GM21526 (cell line): Measurements from ENCODE around the gene ING5.
"Not testable (repeated sequence)": the region's sequence is repeated elsewhere in the genome, so short reads cannot be mapped to it uniquely, and the experiment has no call there.

Experiments used
- ATAC-seq: cut with Tn5 transposase; IDR thresholded peaks from one replicate; pipeline ENCODE4 v1.9.1; 2021; ENCODE audit warnings: moderate library complexity; ENCODE audit not compliant: unreplicated experiment, low FRiP score

The ING5 gene

DNA sequence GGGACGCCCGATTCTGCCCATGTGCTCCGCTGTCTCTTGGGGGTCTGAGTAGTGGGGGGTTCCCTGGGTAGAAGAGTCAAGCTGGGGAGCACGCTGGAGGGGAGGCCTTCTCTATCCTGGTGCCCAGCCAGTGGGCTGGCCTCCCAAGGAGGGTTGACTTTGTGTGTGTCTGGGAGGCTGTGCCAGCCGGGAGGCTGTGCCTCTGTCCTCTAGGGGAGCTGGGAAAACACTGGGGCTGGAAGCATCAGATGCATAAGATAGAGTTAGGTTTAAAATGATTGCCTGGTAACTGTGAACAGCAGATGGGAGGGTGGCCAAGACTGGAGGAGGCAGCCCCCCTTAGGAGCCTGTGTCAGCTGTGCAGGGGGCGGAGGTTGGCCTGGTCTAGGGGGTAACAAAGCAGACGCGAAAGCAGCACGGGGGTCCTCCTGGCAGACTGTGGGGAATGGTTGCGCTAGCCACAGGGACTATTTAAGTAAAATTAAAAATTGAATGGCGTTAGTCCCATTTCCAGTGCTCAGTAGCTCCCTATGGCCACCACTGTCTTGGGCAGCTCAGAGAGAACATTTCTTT is 1.3 kb downstream of the ING5 start:
- no peak for ATAC-seq

DNA sequence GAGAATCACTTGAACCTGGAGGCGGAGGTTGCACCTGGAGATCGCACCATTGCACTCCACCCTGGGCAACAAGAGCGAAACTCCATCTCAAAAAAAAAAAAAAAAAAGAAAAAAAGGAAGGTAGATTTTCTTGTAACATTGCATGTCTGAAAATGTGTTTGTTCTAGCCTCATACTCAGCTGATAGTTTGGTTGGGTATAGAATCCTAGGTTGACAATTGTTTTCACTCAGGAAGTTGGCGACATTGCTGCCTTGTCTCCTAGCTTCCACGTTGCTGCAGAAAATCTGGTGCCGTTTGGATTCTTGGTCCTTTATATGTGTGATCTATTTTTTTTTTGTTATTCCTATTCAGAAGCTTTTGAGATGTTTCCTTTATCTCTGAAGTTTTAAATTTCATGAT is 4.7 kb downstream of the ING5 start:
- no peak for ATAC-seq

GRCh38 chr2:241708879-241709278 is 7.0 kb downstream of the ING5 start:
- ATAC-seq, result no peak

- ATAC-seq, result no peak
These were observed 17.3 kb downstream of the ING5 start for GRCh38 chr2:241719093-241719492.

- ATAC-seq, result no peak
These were observed 18.3 kb downstream of the ING5 start for GRCh38 chr2:241720099-241720498.

GRCh38 chr2:241720560-241720959 is 18.7 kb downstream of the ING5 start:
- ATAC-seq, result no peak

- ATAC-seq, result no peak
These were observed 20.0 kb downstream of the ING5 start for GRCh38 chr2:241721852-241722251.

DNA sequence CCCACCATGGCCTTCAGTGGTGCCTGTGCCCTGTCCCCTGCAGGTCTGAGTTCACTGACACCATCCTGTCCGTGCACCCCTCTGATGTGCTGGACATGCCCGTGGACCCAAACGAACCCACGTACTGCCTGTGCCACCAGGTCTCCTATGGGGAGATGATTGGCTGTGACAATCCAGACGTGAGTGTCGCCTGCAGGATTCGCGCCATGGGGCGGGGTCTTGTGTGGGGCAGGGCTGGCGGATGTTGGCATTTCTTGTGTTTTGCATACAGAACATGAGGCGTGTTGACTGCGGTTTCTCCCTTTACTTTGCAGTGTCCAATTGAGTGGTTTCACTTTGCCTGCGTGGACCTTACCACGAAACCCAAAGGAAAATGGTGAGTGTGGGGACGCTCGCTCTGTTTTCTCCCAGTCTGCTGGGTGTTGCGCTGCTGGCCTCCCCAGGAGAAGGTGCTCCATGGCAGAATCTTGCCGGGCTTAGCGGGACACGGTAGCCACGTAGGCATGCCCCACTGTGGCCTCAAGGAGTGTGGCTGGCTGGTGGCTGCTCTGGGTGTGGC is 21.1 kb downstream of the ING5 start:
- ATAC-seq, result no peak

GRCh38 chr2:241724259-241724974 is 22.6 kb downstream of the ING5 start:
- ATAC-seq, result no peak

- no peak for ATAC-seq
These were observed 23.4 kb downstream of the ING5 start for GRCh38 chr2:241724975-241725870.

DNA sequence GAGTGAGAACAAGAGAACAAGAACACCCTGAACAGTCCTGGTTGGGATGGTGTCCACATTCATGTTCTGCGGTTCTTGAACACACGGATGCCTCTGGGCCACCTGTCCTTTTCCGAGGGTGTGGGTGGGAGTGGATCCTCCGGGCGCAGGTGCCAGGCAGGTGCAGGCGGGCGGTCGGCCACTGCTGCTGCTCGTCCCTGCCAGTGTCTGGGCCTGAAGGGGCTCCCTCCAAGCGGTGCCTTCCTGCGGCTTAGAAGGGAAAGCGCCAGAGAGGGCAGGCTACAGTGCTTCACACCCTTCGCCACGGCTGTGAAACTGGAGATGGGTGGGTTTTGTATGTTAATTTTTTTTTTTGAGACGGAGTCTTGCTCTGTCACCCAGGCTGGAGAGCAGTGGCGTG is 24.6 kb downstream of the ING5 start:
- ATAC-seq, result no peak

DNA sequence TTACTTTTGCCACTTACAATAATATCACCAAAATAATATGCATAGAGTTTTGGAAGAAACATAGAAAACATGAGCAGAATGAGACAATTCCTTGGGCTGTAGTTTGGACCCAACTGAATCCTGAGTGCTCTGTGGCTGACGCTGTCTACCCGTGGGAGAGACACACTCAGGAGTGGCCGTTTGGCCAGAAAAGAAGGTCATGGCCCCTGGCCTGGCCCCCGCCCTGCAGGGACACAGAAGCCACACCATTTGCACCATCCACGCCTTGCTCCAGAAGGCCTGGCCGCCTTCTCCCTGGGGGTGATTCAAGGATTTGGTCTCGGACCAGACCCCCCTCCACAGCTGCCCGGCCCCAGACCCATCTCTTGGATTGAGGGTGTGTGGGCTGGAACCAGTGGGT is 26.2 kb downstream of the ING5 start:
- ATAC-seq, result no peak

- no peak for ATAC-seq
These were observed 26.8 kb downstream of the ING5 start for GRCh38 chr2:241728627-241729026.

DNA sequence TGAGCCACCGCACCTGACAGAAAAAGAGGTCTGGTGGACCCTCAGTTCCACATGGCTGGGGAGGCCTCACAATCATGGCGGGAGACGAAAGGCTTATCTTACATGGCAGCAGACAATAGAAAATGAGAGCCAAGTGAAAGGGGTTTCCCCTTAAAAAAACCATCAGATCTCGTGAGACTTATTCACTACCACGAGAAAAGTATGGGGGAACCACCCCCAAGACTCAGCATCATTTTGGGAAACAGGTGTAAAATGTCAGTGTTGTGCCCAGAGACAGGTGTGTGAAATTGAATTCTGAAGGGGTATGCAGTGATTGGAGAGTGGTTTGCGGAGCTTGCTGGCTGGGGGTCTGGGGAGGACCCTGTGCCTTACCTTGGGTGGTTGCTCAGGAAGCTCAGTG is 28.0 kb downstream of the ING5 start:
- no peak for ATAC-seq

DNA sequence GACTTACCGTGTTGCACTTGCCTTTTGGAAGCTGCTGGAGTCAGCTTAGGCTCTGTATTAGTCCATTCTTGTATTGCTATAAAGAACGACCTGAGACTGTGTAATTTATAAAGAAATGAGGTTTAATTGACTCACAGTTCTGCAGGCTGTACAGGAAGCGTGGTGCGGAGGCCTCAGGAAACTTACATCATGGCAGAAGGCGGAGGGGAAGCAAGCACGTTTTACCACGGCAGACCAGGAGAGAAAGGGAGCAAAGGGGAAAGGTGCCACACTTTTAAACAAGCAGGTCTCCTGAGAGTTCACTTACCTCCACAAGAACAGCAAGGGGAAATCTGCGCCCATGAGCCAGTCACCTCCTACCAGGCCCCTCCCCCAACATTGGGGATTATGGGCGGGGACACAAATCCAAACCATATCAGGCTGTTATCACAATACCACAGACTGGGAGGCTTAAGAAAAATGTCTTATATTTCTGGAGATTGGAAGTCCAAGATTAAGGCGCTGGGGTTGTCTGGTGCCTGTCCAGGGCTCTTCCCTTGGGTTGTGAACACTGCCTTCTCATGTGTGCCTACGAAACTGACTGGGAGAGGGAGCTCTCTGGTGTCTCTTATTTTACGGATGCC is 28.9 kb downstream of the ING5 start:
- no peak for ATAC-seq

- ATAC-seq, result not testable (repeated sequence)
These were observed 30.8 kb downstream of the ING5 start for GRCh38 chr2:241732513-241733186.

GRCh38 chr2:241733391-241734207 is 31.8 kb downstream of the ING5 start:
- no peak for ATAC-seq

DNA sequence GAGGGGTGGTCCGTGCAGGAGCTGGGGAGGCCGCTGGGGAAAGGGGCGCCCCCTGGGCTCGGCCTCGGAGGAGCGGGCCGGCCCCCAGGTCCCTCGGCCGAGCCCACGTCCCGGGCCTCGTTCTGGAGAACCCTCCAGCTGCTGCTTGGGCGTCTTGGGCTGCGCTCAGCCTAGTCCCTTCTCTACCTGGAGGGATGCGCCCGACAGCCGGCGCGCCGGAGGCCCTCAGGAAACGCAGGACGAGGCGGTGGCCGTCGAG is 32.3 kb downstream of the ING5 start:
- no peak for ATAC-seq

- ATAC-seq, result peak; percentile 70
These were observed 32.8 kb downstream of the ING5 start, which contains the start of gene D2HGDH for GRCh38 chr2:241734467-241735208. Gene D2HGDH (plus strand): TSS chr2:241734630. CDS start chr2:241735225, 595 bp downstream.
